GM18951 (cell line): ENCODE results near the gene FGF2.
"Not testable (repeated sequence)": the region's sequence is repeated elsewhere in the genome, so short reads cannot be mapped to it uniquely, and the experiment has no call there.

Source experiments
- POLR2A ChIP-seq: IDR thresholded peaks from 4 replicates; pipeline ENCODE4 v1.6.1; 2011; ENCODE audit warnings: mild to moderate bottlenecking; ENCODE audit not compliant: insufficient read length, insufficient read depth; ENCODE audit errors: extremely low read depth
- in situ Hi-C: fragments of 300-500 bp; cut with MboI; formaldehyde crosslinking; loops from one replicate; pipeline ENCODE4 v1.12.0; 2022; ENCODE audit warnings: low sequenced_read_pairs, mixed read lengths, inconsistent platforms; ENCODE audit not compliant: unreplicated experiment

FGF2 gene

DNA sequence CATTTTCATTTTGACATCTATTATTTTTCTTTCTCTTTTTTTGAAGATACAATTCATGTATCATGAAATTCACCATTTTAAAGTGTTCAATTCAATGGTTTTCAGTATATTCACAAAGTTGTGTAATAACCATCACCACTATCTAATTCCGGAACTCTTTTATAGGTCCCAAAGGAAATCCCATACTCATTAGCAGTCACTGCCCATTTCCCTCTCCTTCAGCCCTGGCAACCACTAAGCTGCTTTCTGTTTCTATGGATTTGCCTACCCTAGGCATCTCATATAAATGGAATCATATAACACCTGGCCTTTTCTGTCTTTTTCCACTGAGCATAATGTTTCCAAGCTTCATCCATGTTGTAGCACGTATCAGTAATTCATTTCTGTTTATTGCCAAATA is 3.2 kb upstream of the FGF2 start:
- no peak for TF ChIP-seq POLR2A

DNA sequence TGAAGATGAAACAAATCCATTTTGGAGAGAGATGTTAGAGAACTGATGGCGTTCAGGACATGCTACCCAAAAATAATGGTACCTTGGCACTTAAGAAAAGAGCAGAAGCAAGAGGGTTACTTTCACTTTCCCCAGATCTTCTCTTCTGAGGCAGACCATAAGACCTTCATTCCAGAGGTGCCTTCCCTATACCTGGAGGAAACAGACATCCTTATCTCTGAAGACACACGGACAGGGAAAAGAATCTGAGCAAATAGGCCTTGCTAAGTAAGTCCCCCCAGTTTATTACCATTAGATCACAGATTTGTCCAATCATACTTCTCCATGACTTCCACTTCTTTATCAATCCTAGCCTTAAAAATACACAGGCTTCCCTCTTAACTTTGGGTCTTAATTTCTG is 2.0 kb upstream of the FGF2 start:
- no peak for TF ChIP-seq POLR2A
- in situ Hi-C loops: no loop called here

More for the DNA sequence above, 3.2 kb upstream of the FGF2 start:
- in situ Hi-C loops: no loop called here

DNA sequence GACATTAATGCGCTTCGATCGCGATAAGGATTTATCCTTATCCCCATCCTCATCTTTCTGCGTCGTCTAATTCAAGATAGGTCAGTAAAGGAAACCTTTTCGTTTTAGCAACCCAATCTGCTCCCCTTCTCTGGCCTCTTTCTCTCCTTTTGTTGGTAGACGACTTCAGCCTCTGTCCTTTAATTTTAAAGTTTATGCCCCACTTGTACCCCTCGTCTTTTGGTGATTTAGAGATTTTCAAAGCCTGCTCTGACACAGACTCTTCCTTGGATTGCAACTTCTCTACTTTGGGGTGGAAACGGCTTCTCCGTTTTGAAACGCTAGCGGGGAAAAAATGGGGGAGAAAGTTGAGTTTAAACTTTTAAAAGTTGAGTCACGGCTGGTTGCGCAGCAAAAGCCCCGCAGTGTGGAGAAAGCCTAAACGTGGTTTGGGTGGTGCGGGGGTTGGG is 528 bp upstream of the FGF2 start:
- TF ChIP-seq POLR2A: no peak
- in situ Hi-C loops: no loop called here

DNA sequence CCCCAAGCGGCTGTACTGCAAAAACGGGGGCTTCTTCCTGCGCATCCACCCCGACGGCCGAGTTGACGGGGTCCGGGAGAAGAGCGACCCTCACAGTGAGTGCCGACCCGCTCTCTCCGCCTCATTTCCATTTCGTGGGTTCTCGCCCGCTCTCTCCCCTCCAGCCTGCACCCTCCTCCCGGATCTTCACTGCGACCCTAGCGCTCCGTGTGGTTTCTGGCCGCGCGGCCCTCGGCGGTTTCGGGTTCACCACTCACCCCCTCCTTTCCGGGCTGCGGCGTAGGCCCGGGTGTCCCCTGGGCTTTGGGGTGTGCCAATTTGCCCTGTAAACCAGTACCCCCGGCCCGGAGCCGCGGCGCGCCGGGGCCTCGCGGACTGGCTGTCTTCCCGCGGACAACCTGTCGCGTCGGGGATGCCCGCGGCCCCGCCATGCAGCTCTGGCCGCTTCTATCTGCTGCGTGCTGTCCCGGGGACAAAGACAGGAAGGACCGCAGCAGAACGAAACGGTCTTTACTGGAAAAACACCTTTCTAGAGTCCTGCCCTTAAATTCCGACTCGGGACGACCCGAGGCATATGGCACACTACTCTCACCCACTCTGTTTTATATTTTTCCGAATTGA is 737 bp downstream of the FGF2 start:
- peak; percentile 45 for TF ChIP-seq POLR2A
- in situ Hi-C loops: no loop called here

DNA sequence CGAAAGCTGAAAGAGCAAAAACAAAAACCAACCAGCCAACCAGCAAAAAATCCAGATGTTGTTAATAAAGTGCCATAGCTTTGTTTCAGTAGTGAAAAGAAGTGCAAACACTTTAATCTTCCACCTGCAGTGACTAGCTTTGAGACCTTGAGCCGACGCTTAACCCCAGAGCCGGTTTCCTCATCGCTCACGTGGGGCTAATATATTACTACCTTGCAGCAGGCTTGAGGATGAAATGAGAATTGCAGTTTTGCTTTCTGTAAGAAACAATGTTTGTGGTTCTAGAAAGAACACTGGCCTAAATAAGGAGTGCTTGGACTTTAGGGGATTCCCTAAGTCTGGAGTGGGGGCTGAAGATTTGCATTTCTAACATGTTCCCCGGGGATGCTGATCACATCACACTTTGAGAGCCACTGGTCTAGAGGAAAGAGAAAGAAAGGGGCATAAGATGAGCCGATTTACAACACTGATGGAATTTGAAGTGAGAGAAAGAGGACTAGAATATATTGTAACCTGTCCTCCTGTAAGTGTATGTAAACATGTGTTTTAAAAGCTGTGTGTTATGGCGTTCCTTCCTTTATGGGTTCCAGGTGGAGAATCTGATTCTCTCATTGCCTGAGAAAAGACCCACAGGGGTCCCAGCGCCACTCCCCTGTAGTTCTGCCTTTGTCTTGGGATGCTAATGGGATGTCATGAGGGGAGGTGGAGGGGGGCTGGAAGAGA is 1.4 kb downstream of the FGF2 start:
- in situ Hi-C loops: no loop called here
- no peak for TF ChIP-seq POLR2A

DNA sequence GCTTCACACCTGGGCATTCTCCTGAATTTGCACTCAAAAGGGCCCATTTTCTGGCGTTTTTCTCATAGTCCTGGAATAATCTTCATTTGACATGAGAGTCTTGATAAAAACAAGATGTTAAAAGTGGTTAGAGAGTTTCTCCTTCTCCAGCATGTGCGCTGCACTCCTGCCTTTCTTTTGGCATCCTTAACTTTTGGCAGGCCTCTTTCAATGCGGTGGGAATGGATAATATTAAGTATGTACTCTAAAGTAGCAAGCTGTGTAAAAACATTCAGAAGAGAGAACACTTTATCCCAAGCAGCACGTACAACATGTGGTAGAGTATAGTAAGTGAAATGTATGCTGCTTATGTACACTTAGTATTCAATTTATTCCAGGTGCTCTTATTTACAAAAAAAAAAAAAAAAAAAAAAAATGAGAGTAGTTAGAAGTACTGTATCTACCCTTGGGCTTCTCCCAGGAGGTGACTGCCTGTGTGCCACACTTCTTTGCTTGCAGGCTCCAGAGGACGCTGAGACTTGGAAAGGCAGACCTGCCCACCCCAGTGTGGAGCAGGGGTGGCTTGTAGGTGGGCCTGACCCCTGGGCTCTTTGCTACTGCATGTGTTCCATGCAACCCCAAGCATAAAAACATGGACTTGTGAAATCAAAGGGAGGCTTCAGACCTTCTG is 3.9 kb downstream of the FGF2 start:
- in situ Hi-C loops: no loop called here
- TF ChIP-seq POLR2A: no peak

DNA sequence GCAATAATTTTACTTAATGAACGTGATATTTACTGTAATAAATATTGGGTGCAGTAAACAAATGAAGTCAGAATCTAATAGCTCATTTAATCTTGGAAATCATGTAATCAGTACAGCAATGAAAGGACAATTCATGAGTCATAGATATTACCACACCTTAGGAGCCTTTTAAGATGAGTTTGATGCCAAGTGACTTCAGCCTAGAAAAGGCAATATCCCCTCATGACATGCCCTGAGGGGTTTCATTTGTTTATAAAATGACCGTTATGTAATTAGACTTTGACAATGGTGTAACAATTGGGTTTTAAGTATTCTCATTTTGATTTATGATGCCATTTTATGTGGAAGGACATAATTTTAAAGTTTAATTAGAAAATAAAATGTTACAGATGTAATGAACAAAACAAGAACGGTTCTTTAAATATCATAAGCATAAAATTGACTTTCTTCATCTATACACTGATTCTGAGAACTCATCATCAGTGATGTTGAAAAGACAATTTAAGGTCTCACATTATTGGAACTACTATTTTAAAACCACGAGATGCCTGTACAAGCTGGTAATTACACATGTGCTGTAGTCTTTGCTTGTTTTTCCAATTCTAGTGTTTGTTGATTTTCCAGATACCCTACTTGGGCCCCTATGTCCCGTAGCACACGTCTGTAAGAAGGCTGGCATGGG is 5.0 kb downstream of the FGF2 start:
- in situ Hi-C loops: no loop called here
- TF ChIP-seq POLR2A: no peak

DNA sequence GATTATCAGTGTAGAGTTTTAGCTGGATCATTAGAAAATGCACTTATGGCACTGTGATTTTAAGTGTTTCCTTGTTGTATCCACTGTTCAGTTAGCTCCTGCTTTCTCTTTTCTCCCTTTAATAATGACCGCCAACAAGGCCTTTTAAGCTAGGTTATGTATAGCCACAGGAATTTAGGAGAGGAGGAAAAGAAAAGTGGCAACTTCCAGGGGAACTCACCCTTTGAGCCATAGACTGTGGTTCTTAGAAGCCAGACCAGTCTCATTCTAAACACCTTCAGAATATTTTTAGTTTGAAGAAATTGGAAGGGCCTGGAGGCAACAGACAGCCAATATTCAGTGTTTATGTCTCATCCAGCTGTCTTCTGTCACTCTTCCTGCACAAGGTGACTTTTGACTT is 6.1 kb downstream of the FGF2 start:
- TF ChIP-seq POLR2A: no peak
- in situ Hi-C loops: no loop called here

DNA sequence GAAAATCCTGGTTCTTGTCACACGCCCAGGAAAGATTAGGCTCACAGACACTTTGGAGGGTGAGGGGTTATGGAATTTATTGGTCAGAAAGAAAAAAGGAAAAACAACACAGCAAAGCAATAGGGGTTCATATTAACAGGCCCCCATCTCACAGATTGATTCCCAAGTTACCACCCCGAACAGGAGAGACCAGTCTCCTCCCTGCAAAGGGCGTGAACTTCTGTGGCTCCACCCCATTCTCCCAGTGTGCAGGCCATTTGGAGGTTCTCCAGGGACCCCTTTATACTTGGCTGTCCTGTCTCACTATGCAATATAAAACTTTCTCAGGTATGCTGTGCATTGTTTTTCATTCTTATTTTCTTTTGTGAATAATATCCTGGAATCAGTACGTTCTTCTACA is 7.4 kb downstream of the FGF2 start:
- in situ Hi-C loops: no loop called here
- no peak for TF ChIP-seq POLR2A

DNA sequence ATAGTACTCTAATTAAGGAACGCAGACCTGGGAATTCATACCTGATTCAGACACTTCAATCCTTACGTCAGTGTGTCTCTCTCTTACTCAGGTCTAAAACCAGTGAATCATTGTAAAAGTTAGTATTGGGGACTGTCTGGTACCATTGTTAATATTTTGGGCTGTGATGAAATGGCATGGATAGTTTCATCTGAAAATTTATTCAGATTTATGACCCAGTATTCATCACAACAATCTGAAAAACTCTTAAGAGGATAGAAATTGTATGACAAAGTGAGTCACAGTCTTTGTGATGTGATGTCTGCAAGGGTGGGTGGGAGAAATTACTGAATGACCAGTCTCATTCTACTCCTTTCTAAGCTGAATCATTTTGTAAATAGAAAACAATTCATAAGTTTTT is 10.3 kb downstream of the FGF2 start:
- in situ Hi-C loops: no loop called here
- TF ChIP-seq POLR2A: no peak

DNA sequence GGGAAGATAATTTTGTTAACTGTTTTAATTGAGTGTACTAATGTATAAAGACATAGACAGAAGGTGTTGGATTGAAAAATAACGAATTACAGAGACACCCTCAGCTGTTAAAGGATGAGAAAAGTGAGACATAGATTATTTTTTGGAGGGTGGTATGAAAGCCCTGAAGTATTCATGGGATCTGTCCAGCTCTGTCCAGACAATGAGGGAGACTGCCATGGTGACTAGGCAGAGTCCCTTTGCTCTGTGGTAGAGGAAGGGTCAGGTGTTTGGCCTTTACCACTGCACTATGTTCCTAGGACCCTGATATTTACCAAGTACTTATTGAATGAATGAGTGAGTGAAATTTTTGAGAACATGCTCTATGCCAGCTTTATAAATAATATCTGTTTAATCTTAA is 11.4 kb downstream of the FGF2 start:
- TF ChIP-seq POLR2A: no peak
- in situ Hi-C loops: no loop called here

DNA sequence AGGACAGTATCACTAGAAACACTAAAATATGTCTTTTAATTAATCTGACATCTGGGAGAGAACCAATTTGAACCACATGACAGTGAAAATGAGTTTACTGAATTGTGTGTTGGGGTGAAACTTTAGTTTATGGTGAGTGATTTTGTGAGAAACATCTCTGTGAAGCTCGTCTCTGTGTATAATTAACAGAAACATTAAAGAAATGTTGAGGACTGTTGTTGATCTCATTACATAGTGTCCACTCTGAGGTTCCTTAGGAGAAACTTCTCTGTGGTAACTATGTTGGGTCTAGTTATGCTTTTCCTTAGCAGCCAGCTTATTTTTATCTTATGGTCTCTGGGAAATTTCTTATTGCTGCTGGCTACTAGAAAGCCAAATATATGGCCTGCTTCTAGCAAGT is 15.8 kb downstream of the FGF2 start:
- in situ Hi-C loops: no loop called here
- no peak for TF ChIP-seq POLR2A

DNA sequence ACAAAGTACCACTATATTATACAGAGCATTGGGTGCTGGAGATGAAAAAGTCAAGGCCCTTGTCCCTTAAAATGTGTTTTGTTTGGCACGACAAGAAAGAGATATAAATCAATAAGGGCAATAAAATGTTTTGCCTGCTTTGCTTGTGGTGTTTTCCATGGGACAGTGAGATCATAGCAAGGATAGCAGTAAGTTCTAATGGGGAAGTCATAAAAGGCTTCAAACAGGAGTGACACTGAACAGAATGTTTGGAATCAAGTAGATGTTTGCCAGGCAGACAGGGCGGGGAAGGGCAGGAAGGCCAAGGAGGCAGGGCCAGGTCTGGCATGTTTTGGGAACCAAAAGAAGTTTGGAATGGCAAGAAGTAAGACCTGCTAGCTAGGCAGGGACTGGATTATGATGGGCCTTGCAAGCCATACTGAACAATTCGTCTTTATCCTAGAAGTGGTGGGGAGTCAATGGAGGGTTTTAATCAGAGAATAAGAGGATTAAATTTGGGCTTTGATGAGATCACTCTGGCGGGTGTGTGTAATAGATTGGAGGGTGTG is 16.4 kb downstream of the FGF2 start:
- TF ChIP-seq POLR2A: no peak
- in situ Hi-C loops: no loop called here

DNA sequence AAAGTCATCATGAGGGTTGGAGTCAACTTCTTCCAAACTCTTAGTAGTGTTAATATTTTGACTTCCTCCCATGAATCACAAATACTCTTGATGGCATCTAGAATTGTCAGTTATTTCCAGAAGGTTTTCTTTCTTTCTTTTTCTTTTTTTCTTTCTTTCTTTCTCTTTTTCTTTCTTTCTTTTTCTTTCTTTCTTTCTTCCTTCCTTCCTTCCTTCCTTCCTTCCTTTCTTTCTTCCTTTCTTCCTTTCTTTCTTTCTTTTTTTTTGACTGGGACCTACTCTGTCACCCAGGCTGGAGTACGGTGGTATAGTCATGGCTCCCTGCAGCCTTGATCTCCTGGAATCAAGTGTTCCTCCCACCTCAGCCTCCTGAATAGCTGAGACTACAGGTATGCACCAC is 17.8 kb downstream of the FGF2 start:
- in situ Hi-C loops: not testable (repeated sequence)
